ENCODE data around the gene FXYD4.
"Not testable (repeated sequence)": the region's sequence is repeated elsewhere in the genome, so short reads cannot be mapped to it uniquely, and the experiment has no call there.

Gene FXYD4

DNA sequence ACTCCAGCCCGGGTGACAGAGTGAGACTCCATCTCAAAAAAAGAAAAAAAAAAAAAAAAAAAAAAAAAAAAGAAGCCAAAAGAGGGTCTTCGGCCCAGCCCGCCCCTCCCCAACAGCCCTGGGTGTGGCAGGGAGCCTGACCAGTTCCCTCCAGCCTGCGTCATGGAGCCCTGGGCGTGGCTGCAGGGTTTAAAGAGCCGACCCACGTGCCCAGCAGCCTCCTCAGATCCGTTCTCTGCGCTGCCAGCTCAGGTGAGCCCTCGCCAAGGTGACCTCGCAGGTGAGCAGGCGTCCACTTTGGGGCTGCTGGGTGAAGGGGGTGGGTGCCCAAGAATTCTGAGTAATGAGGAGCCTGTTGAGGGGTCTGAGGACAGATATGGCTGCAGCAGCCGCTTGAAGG lies at the start of gene FXYD4:
FXYD4 (plus strand) TSS at position 219 of the 400 bp plus-strand sequence. CDS start 2,111 bp downstream, outside the sequence.
- DNase-seq (ENCODE audit: low read depth, low spot score) = no peak

- DNase-seq (ENCODE audit: low read depth, low spot score) = no peak
These were observed 49.1 kb upstream of the FXYD4 start for GRCh38 chr10:43322331-43322730.

GRCh38 chr10:43322769-43323168 lies 48.7 kb upstream of the FXYD4 start:
- DNase-seq (ENCODE audit: low read depth, low spot score) = no peak

DNA sequence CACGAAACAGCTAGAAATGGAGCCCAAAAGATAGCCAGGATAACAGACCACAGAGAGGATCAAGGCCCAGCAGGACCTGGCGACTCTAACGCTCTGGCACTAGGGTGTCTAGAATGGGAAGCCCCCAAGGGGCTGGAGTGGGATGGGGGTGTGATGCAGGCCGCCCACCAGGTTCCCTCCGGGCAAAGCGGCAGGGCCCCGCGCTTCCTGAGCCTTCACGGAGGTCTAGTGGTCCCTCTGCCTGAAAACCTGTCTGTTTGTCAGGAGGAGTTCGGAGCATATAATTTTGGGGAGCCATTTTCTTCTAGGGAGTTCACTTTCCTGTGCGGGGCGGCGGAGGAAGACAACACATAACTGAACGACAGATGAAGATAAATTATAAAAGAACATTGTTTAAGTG lies 48.2 kb upstream of the FXYD4 start:
- DNase-seq (ENCODE audit: low read depth, low spot score) = no peak

GRCh38 chr10:43324876-43325275 lies 46.6 kb upstream of the FXYD4 start:
- no peak for DNase-seq (ENCODE audit: low read depth, low spot score)

DNA sequence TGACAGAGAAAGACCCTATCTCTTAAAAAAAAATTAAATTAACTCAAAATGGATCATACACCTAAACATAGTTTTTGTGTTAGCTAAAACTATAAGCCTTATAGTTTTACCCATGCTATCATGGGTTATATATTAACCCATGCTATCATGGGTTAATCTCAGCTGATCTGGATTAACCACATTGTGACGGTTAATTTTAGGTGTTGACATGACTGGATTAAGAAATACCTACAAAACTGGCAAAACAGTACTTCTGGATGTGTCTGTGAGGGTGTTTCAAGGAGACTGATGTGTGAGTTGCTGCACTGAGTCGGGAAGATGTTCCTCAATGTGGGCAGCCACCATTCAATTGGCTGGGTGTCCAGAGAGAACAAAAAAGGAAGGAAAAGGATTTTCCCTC lies 44.3 kb upstream of the FXYD4 start:
- no peak for DNase-seq (ENCODE audit: low read depth, low spot score)

DNA sequence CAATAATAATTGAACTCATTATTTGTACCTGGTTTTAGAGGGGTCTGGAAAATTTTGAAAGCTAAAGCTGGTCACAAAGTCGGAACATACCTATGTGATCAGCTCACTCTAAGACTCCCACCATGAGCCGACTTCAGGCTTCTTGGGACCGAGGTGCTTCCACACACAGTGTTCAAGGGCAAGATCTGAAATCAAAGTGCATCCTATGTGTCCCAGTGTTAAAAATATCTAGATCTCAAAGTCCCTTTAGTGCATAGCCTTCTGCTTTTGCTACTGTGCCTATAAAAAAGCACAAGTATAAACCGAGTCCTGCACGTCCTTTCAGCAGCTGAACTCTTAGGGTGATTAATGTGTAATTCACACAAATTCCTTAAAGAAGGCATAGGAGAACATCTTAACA lies 43.5 kb upstream of the FXYD4 start:
- no peak for DNase-seq (ENCODE audit: low read depth, low spot score)

DNA sequence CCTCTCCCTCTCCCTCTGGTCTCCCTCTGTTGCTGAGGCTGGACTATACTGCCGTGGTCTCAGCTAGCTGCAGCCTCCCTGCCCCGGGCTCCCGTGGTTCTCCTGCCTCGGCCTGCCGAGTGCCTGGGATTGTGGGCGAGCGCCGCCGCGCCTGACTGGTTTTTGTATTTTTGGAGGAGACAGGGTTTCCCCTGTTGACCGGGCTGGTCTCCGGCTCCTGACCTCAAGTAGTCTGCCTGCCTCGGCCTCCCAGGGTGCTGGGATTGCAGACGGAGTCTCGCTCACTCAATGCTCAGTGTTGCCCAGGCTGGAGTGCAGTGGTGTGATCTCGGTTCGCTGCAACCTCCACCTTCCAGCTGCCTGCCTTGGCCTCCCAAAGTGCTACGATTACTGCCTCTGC lies 42.6 kb upstream of the FXYD4 start:
- not testable (repeated sequence) for DNase-seq (ENCODE audit: low read depth, low spot score)

GRCh38 chr10:43329246-43329885 lies 42.1 kb upstream of the FXYD4 start:
- not testable (repeated sequence) for DNase-seq (ENCODE audit: low read depth, low spot score)

GRCh38 chr10:43330049-43330823 lies 41.2 kb upstream of the FXYD4 start:
- DNase-seq (ENCODE audit: low read depth, low spot score) = not testable (repeated sequence)

GRCh38 chr10:43330824-43331127 lies 40.7 kb upstream of the FXYD4 start:
- DNase-seq (ENCODE audit: low read depth, low spot score) = not testable (repeated sequence)

DNA sequence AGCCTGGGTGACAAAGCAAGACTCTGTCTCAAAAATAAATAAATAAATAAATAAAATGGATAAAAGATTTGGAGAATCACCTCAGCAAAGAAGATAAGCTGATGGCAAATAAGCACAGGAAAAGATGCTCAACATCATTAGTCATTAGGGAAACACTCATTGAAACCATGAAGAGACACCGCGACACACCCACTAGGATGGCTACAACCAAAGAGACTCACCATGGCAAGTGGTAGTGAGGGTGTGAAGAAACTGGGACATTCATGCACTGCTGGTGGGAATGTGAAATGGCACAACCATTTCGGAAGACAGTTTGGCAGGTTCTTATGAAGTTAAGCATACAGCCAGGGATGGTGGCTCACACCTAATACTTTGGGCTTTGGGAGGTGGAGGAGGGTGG lies 37.8 kb upstream of the FXYD4 start:
- no peak for DNase-seq (ENCODE audit: low read depth, low spot score)

DNA sequence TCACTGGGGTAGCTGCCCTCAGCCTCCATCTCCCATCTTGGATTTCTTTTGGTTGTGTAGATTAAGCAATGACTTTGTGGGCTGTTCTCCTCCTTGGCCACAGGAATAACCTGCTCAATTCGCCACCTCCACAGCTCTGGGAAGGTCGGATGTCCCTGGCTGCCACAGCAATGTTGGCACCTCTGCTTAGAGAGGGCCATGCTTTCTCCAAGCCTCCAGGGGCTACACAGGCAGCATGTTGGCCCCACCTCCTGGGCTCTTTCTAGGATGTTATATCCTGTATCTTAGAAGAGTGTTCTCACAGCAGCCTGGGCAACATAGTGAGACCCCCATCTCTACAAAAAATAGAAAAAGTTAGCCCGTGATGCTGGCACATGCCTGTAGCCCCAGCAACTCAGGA lies 35.4 kb upstream of the FXYD4 start:
- no peak for DNase-seq (ENCODE audit: low read depth, low spot score)

DNA sequence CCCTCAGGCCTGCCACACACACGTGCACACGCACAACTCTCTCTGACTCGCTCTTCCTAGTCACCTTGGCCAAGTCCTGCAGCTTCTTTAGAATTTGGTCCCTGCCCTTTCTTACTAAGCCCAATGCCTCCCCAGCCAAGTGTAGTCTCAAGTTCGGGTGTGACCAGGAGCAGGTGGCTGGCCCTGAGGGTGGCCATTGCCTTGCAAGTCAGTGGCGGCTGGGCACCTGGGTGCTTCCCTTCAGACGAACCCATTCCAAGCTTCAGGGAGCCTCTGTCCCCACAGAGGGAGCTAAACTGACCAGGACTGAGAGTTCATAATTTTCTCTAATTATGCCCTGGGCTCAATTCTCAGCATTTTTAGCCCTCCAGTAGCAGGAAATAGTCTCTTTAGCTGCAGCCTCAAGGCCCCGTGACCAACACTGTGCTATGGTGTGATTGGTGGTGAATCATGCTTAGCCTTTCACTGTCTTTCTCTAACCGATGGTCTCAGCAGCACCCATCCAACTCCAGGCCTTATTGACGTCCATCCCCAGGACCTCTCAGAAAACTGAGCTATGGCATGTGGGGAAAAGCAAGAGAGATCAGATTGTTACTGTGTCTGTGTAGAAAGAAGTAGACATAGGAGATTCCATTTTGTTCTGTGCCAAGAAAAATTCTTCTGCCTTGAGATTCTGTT lies 34.7 kb upstream of the FXYD4 start:
- no peak for DNase-seq (ENCODE audit: low read depth, low spot score)

GRCh38 chr10:43337536-43337935 lies 33.9 kb upstream of the FXYD4 start:
- DNase-seq (ENCODE audit: low read depth, low spot score) = not testable (repeated sequence)

- DNase-seq (ENCODE audit: low read depth, low spot score) = no peak
These were observed 33.3 kb upstream of the FXYD4 start for GRCh38 chr10:43338117-43338516.

DNA sequence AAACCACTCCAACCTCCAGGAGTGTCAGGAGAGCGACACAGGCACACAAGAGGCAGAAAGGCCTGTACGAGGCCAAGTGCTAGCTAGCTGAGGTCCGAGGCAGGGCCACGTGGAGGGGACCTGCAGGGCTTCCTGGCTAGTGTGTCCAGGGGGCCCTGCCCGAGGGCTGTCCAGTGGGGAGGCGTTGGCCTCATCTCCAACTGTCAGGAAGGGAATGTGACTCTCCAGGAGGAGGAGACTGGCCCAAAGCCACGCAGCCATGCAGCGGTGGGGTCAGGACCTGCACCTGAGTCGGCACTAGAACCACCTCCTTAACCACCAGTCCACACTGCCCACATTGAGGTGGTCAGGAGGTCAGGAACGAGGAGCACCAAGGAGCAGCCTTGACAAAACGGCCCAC lies 32.3 kb upstream of the FXYD4 start:
- DNase-seq (ENCODE audit: low read depth, low spot score) = no peak

DNA sequence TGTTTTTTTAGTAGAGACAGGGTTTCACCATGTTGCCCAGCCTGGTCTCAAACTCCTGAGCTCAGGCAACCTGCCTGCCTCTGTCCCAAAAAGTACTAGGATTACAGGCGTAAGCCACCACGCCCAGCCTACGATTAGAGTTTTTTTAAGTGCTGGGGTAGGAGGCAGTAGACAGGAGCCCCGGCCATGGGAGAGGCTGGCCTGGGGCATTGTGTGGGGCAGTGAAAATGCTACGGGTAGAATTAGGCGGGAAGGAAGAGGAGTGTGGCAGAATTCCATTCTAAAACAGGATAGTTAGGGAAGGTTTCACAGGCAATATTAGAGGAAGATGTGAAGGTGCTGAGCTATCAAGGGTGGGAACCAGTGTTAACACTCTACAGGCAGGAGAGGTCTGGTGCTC lies 31.3 kb upstream of the FXYD4 start:
- DNase-seq (ENCODE audit: low read depth, low spot score) = no peak

DNA sequence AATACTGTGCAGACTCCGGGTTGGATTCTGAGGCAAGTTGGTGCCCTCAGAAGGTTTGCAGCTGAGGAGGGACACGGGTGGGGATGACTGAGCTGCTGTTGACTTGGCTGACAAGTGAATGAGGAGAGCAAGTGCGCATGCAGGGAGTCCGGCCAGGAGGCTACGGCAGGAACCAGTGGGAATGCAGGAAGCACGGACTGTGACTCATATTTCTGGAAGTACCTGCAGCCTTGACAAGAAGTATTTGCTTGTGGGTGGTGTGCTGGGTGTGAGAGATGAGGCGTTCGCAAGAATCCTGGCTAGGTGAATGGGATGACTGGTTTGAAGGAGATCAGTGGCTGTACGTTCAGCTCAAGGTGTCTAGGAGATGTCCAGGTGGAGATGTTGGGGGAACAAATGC lies 30.8 kb upstream of the FXYD4 start:
- DNase-seq (ENCODE audit: low read depth, low spot score) = no peak

DNA sequence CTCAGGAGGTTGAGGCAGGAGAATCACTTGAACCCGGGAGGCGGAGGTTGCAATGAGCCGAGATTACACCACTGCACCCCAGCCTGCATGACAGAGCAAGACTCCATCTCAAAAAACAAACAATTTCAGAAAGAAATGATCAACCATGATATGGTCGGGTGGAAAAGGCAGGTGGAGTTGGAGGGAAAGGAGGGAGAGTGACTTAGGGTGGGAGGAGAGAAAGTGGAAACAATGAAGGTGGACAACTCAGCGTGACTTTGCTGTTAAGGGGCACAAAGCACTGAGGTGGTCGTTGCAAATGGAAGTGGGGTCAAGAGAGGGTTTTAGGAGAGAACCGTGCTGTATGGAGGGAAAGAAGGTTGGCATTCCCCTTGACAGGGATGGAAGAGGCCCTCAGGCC lies 30.0 kb upstream of the FXYD4 start:
- DNase-seq (ENCODE audit: low read depth, low spot score) = no peak

- DNase-seq (ENCODE audit: low read depth, low spot score) = no peak
These were observed 28.9 kb upstream of the FXYD4 start for GRCh38 chr10:43342279-43343125.

- DNase-seq (ENCODE audit: low read depth, low spot score) = no peak
These were observed 28.3 kb upstream of the FXYD4 start for GRCh38 chr10:43343126-43343525.
